Measurements from ENCODE around the gene MIEF2.

DNA sequence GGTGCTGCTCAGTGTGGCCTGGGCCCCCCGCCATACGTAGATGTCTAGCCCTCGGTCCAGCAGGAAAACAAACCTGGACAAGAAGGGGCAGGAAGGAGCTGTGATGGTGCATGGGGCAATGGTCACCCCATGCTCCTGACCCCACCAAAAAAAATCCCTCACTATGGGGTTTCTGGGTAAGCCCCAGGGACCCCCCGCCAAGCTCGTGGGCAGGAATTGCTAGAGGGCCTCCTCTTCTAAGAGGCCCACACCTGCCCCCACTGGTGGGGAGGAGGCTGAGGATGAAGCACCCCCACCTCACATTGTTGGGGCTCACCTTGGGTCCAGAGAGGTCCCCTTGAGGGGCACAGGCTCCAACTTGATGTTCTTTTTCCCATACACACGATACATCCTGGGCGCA, 11.7 kb upstream of the MIEF2 start:
- TF ChIP-seq POLR2A (IDR thresholded peaks at IDR 0.05) (no peak), EP300 (IDR thresholded peaks at IDR 0.05) (no peak)
- TF ChIP-seq, protein P1, sequence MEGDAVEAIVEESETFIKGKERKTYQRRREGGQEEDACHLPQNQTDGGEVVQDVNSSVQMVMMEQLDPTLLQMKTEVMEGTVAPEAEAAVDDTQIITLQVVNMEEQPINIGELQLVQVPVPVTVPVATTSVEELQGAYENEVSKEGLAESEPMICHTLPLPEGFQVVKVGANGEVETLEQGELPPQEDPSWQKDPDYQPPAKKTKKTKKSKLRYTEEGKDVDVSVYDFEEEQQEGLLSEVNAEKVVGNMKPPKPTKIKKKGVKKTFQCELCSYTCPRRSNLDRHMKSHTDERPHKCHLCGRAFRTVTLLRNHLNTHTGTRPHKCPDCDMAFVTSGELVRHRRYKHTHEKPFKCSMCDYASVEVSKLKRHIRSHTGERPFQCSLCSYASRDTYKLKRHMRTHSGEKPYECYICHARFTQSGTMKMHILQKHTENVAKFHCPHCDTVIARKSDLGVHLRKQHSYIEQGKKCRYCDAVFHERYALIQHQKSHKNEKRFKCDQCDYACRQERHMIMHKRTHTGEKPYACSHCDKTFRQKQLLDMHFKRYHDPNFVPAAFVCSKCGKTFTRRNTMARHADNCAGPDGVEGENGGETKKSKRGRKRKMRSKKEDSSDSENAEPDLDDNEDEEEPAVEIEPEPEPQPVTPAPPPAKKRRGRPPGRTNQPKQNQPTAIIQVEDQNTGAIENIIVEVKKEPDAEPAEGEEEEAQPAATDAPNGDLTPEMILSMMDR (IDR thresholded peaks at IDR 0.05) = no peak
